Fibroblast of lung (primary cell): Measurements from ENCODE around the gene PCDH1. TPM values are rescaled to one million over a fixed set of nuclear protein-coding genes. Genes with fewer than 3 reads are reported as not detected.

ENCODE experiments used
- DNase-seq, 2 donors: peaks; one replicate each; pipeline versions ENCODE4 v3.0.0 to v3.0.0-alpha.2; 2010; ENCODE audit warnings: low read depth in 2 of 2
- H2AFZ ChIP-seq: 2 replicates; pipeline ENCODE4 v1.5.1; 2012; ENCODE audit warnings: low read length, control low read depth, inconsistent platforms
- H3K27ac ChIP-seq: 2 replicates; pipeline ENCODE4 v1.5.1; 2011; ENCODE audit warnings: low read length, control low read depth; ENCODE audit not compliant: insufficient read depth
- H3K27me3 ChIP-seq: 2 replicates; pipeline ENCODE4 v1.5.1; 2011; ENCODE audit warnings: mild to moderate bottlenecking, low read length; ENCODE audit not compliant: control insufficient read depth, insufficient read depth
- H3K36me3 ChIP-seq: 2 replicates; pipeline ENCODE4 v1.5.1; 2011; ENCODE audit warnings: low read length; ENCODE audit not compliant: control insufficient read depth, insufficient read depth
- H3K4me1 ChIP-seq: 2 replicates; pipeline ENCODE4 v1.5.1; 2011; ENCODE audit warnings: low read length; ENCODE audit not compliant: control insufficient read depth, insufficient read depth; ENCODE audit errors: extremely low read depth
- H3K4me2 ChIP-seq: 2 replicates; pipeline ENCODE4 v1.5.1; 2011; ENCODE audit warnings: low read length, control low read depth; ENCODE audit not compliant: insufficient read depth; ENCODE audit errors: extremely low read depth
- H3K4me3 ChIP-seq, 4 experiments: fragments of 200-600 bp in 1 of 4; sonication (generic) in 1 of 4; replicated peaks in 1 of 4; 2 replicates each; pipeline ENCODE4 v1.5.1; 2011 to 2016; ENCODE audit warnings: low read length in 4 of 4, low read depth in 3 of 4, mild to moderate bottlenecking in 3 of 4, control low read depth in 2 of 4, inconsistent platforms in 1 of 4, mixed read lengths in 1 of 4; ENCODE audit not compliant: insufficient read depth in 1 of 4; ENCODE audit errors: control extremely low read depth in 1 of 4
- H3K79me2 ChIP-seq: 2 replicates; pipeline ENCODE4 v1.5.1; 2012; ENCODE audit warnings: mild to moderate bottlenecking, low read length, inconsistent platforms; ENCODE audit not compliant: control insufficient read depth, insufficient read depth
- H3K9ac ChIP-seq: 2 replicates; pipeline ENCODE4 v1.5.1; 2011; ENCODE audit warnings: mild to moderate bottlenecking, low read length, control low read depth; ENCODE audit not compliant: insufficient read depth
- H3K9me3 ChIP-seq: 2 replicates; pipeline ENCODE4 v1.5.1; 2012; ENCODE audit warnings: low read depth, low read length; ENCODE audit not compliant: control insufficient read depth, insufficient read depth
- H4K20me1 ChIP-seq: 2 replicates; pipeline ENCODE4 v1.5.1; 2011; ENCODE audit warnings: low read length; ENCODE audit not compliant: control insufficient read depth, insufficient read depth; ENCODE audit errors: extremely low read depth
- CTCF ChIP-seq, 2 donors: IDR thresholded peaks in 1 of 2; conservative IDR thresholded peaks in 1 of 2; 1 replicate in 1 of 2; 2 replicates in 1 of 2; pipeline ENCODE4 v1.5.1; 2011 to 2012; ENCODE audit warnings: low read length in 2 of 2, control low read depth in 1 of 2, inconsistent platforms in 1 of 2, low read depth in 1 of 2, mild to moderate bottlenecking in 1 of 2
- EZH2 ChIP-seq: IDR thresholded peaks from 2 replicates; pipeline ENCODE4 v1.5.1; 2012; ENCODE audit warnings: low read length, control low read depth, mild to moderate bottlenecking; ENCODE audit errors: missing control alignments
- polyA plus RNA-seq, 2 donors: library from polyadenylated mRNA; depleted of rRNA in 1 of 2; stranded (reverse) in 1 of 2; unstranded in 1 of 2; fragments of >200 nt; gene quantifications; 2 replicates each; pipeline ENCODE4 v1.2.1, GENCODE V29; 2011 to 2012; ENCODE audit warnings: missing spikeins in 1 of 2
- total RNA-seq: library from RNA; depleted of rRNA; stranded (reverse); fragments of >200 nt; gene quantifications from 2 replicates; pipeline ENCODE4 v1.2.1, GENCODE V29; 2014

Gene PCDH1
- total and polyA plus RNA-seq, 2 donors (not counting 1 experiment from before 2014, with no cell fraction given), result 0.66 to 1.6 TPM

- H3K4me1 ChIP-seq, result peaks cover 3% of the 10 kb centered on the region
- DNase-seq, result no peak
- H3K9ac ChIP-seq, result no peak overlapping the region
- no peak overlapping the region for H3K4me2 ChIP-seq
- H3K9me3 ChIP-seq, result no peaks in the 10 kb centered on the region
- no peak overlapping the region for H3K4me3 ChIP-seq
- H4K20me1 ChIP-seq, result no peaks in the 10 kb centered on the region
- H3K36me3 ChIP-seq, result no peaks in the 10 kb centered on the region
- no peak overlapping the region for H3K27ac ChIP-seq
- TF ChIP-seq CTCF (conservative IDR thresholded peaks at IDR 0.05 in 1 of 2, IDR thresholded peaks at IDR 0.05 in 1 of 2; ENCODE audit: low read depth in 1 of 2, low read length in 2 of 2), result no peak
- no peak for TF ChIP-seq EZH2
- no peaks in the 10 kb centered on the region for H3K79me2 ChIP-seq
- H2AFZ ChIP-seq, result no peak overlapping the region
- H3K27me3 ChIP-seq, result peaks cover 4% of the 10 kb centered on the region
Measured at GRCh38 chr5:141852448-141852847, 25.8 kb downstream of the PCDH1 start.

GRCh38 chr5:141851195-141851874 is 26.9 kb downstream of the PCDH1 start:
- Histone ChIP-seq H3K36me3 (no peaks in the 10 kb centered on the region), H3K9me3 (no peaks in the 10 kb centered on the region), H3K27me3 (peaks cover 4% of the 10 kb centered on the region), H4K20me1 (no peaks in the 10 kb centered on the region), H3K4me1 (peaks cover 3% of the 10 kb centered on the region), H3K4me3 (no peak overlapping the region), H3K9ac (no peak overlapping the region), H3K4me2 (no peak overlapping the region), H3K27ac (no peak overlapping the region), H2AFZ (peak overlapping the region; percentile 20), H3K79me2 (no peaks in the 10 kb centered on the region)
- no peak for DNase-seq
- TF ChIP-seq EZH2, result no peak
- TF ChIP-seq CTCF (conservative IDR thresholded peaks at IDR 0.05 in 1 of 2, IDR thresholded peaks at IDR 0.05 in 1 of 2; ENCODE audit: low read depth in 1 of 2, low read length in 2 of 2), result no peak

GRCh38 chr5:141850786-141851185 is 27.4 kb downstream of the PCDH1 start:
- Histone ChIP-seq H3K9ac (no peak overlapping the region), H3K27ac (no peak overlapping the region), H4K20me1 (no peaks in the 10 kb centered on the region), H2AFZ (peak overlapping the region; percentile 20), H3K79me2 (no peaks in the 10 kb centered on the region), H3K4me2 (peak overlapping the region; percentile 51), H3K4me1 (peaks cover 3% of the 10 kb centered on the region), H3K9me3 (no peaks in the 10 kb centered on the region), H3K36me3 (no peaks in the 10 kb centered on the region), H3K27me3 (peaks cover 4% of the 10 kb centered on the region), H3K4me3 (peak overlapping the region in 2 of 4 experiments; percentile 23 to 89)
- no peak for DNase-seq
- no peak for TF ChIP-seq EZH2
- TF ChIP-seq CTCF (conservative IDR thresholded peaks at IDR 0.05 in 1 of 2, IDR thresholded peaks at IDR 0.05 in 1 of 2; ENCODE audit: low read depth in 1 of 2, low read length in 2 of 2), result no peak
